Activated naive CD4-positive, alpha-beta T cell treated with anti-CD3 and anti-CD28 coated beads for 36 hours (primary cell): ENCODE results near the gene MFAP3. TPM values are rescaled to one million over a fixed set of nuclear protein-coding genes. Genes with fewer than 3 reads are reported as not detected.

Experiments used
- CTCF ChIA-PET: fragments of 350-600 bp; sonication (Branson Sonifier 250); formaldehyde crosslinking; loops from one replicate; lab custom pipeline; 2021; ENCODE audit warnings: antibody characterized with exemption; lab: Charles Lee
- DNase-seq: peaks from one replicate; pipeline ENCODE4 v3.0.0-alpha.2; 2020
- H3K27ac Mint-ChIP-seq: one replicate; pipeline ENCODE4 v1.8.0; 2021; ENCODE audit warnings: mild to moderate bottlenecking, mixed read lengths
- H3K27me3 Mint-ChIP-seq: one replicate; pipeline ENCODE4 v1.8.0; 2021; ENCODE audit warnings: low read depth, mixed read lengths
- H3K36me3 Mint-ChIP-seq: one replicate; pipeline ENCODE4 v1.8.0; 2021; ENCODE audit warnings: low read depth, mixed read lengths
- H3K4me1 Mint-ChIP-seq: one replicate; pipeline ENCODE4 v1.8.0; 2021; ENCODE audit warnings: low read depth, mixed read lengths
- H3K4me3 Mint-ChIP-seq: one replicate; pipeline ENCODE4 v1.8.0; 2021; ENCODE audit warnings: mild to moderate bottlenecking, moderate library complexity, mixed read lengths
- H3K9me3 Mint-ChIP-seq: one replicate; pipeline ENCODE4 v1.8.0; 2021; ENCODE audit warnings: mixed read lengths
- intact Hi-C: fragments of 100-400 bp; cut with micrococcal nuclease; formaldehyde crosslinking; loops from one replicate; pipeline ENCODE4 v1.15.1; 2023
- total RNA-seq, 2 experiments: library from RNA; stranded (reverse); gene quantifications; one replicate each; pipeline ENCODE4 v1.2.3, GENCODE V29; 2021

MFAP3 gene
- total RNA-seq, 2 experiments from 2014 or later: 7.9 to 8.4 TPM

- peaks cover 40% of the 10 kb centered on the region for H3K36me3 Mint-ChIP-seq
- H3K4me1 Mint-ChIP-seq: no peaks in the 10 kb centered on the region
- DNase-seq: no peak
- H3K27ac Mint-ChIP-seq: no peak overlapping the region
- no peak overlapping the region for H3K4me3 Mint-ChIP-seq
- intact Hi-C loops: no loop called here
- no peaks in the 10 kb centered on the region for H3K9me3 Mint-ChIP-seq
- CTCF ChIA-PET: interaction anchor here (1.4 kb wide), 1 partner anchor 12 kb away, joined by 3 read pairs; no protein-coding TSS in a partner anchor
- H3K27me3 Mint-ChIP-seq: no peaks in the 10 kb centered on the region
These were observed 12.8 kb upstream of the MFAP3 start for GRCh38 chr5:154025951-154026350.

- Mint-ChIP-seq H3K4me1 (peaks cover 4% of the 10 kb centered on the region), H3K4me3 (no peak overlapping the region), H3K9me3 (no peaks in the 10 kb centered on the region), H3K27ac (no peak overlapping the region), H3K27me3 (no peaks in the 10 kb centered on the region), H3K36me3 (peaks cover 30% of the 10 kb centered on the region)
- CTCF ChIA-PET: interaction anchor here (0.6 kb wide), 1 partner anchor 12 kb away, joined by 3 read pairs; no protein-coding TSS in a partner anchor
- no peak for DNase-seq
- intact Hi-C loops: no loop called here
These were observed 6.8 kb upstream of the MFAP3 start for GRCh38 chr5:154031937-154032489.

DNA sequence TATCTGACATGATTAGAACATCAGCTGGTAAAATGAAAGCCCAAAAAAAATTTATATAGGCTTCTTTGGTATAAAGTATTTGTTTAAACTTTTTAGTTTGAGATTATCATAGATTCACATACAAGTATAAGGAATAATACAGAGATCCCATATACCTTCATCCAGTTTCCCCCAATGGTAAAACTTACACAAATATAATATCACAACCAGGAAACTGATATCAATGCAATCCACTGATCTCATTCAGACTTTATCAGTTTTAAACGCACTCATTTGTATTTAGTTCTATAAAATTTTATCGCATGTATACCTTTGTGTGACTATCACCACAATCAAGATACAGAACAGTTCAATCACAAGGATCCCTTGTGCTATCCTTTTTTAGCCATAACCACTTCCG, 3.8 kb upstream of the MFAP3 start:
- peaks cover 22% of the 10 kb centered on the region for H3K36me3 Mint-ChIP-seq
- H3K27ac Mint-ChIP-seq: no peak overlapping the region
- CTCF ChIA-PET: interaction anchor here (0.7 to 1.0 kb wide), 3 partner anchors 20 to 625 kb away, joined by 3 read pairs; no protein-coding TSS in a partner anchor
- intact Hi-C loops: no loop called here
- H3K4me3 Mint-ChIP-seq: no peak overlapping the region
- peaks cover 20% of the 10 kb centered on the region for H3K4me1 Mint-ChIP-seq
- no peaks in the 10 kb centered on the region for H3K27me3 Mint-ChIP-seq
- DNase-seq: no peak
- H3K9me3 Mint-ChIP-seq: no peaks in the 10 kb centered on the region

GRCh38 chr5:154038261-154038706, 483 bp upstream of the MFAP3 start:
- CTCF ChIA-PET: interaction anchor here (0.7 to 0.8 kb wide), 2 partner anchors 12 to 34 kb away, joined by 3 read pairs; no protein-coding TSS in a partner anchor
- peaks cover 42% of the 10 kb centered on the region for H3K4me1 Mint-ChIP-seq
- H3K27me3 Mint-ChIP-seq: no peaks in the 10 kb centered on the region
- DNase-seq: peak; percentile 36
- no peaks in the 10 kb centered on the region for H3K9me3 Mint-ChIP-seq
- peak overlapping the region; percentile 95 for H3K4me3 Mint-ChIP-seq
- H3K36me3 Mint-ChIP-seq: peaks cover 8% of the 10 kb centered on the region
- peak overlapping the region; percentile 92 for H3K27ac Mint-ChIP-seq
- intact Hi-C loops: loop anchor here (1.0 to 2.0 kb wide), 4 partner anchors 35 to 903 kb away; partner anchors contain the start of genes CNOT8, MRPL22 and SAP30L

GRCh38 chr5:154039458-154039829, 677 bp downstream of the MFAP3 start:
- Mint-ChIP-seq H3K36me3 (peaks cover 3% of the 10 kb centered on the region), H3K4me1 (peaks cover 48% of the 10 kb centered on the region), H3K9me3 (no peaks in the 10 kb centered on the region), H3K4me3 (peak overlapping the region; percentile 95), H3K27me3 (no peaks in the 10 kb centered on the region), H3K27ac (peak overlapping the region; percentile 92)
- CTCF ChIA-PET: interaction anchor here (0.7 to 1.2 kb wide), 2 partner anchors 35 to 140 kb away, joined by 3 to 5 read pairs; no protein-coding TSS in a partner anchor
- intact Hi-C loops: loop anchor here (2.0 kb wide), 1 partner anchor 33 kb away; no protein-coding TSS in a partner anchor
- no peak for DNase-seq

DNA sequence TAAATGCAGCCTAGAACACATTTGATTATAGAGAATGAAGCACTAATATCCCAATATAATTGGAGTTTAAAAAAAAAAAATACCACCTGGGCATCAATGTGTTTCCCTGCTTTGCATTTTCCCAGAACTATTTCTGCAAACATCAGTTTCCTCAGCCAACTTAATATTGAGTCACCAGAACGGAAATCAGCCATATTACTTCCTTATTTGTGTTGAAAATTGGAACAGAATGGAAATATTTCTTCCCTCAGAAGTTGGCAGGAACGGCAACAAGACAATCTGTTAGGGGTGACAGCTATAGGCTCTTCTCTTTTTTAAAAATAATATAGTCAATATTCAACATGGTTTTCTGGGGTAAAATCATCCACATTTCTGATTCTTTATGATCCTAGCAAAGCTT, 4.0 kb downstream of the MFAP3 start:
- H3K9me3 Mint-ChIP-seq: no peaks in the 10 kb centered on the region
- H3K4me3 Mint-ChIP-seq: no peak overlapping the region
- no peak overlapping the region for H3K27ac Mint-ChIP-seq
- peaks cover 12% of the 10 kb centered on the region for H3K36me3 Mint-ChIP-seq
- DNase-seq: no peak
- H3K4me1 Mint-ChIP-seq: peaks cover 57% of the 10 kb centered on the region
- intact Hi-C loops: no loop called here
- no peaks in the 10 kb centered on the region for H3K27me3 Mint-ChIP-seq
- CTCF ChIA-PET: interaction anchor here (1.5 kb wide), 1 partner anchor 29 kb away, joined by 6 read pairs; no protein-coding TSS in a partner anchor

DNA sequence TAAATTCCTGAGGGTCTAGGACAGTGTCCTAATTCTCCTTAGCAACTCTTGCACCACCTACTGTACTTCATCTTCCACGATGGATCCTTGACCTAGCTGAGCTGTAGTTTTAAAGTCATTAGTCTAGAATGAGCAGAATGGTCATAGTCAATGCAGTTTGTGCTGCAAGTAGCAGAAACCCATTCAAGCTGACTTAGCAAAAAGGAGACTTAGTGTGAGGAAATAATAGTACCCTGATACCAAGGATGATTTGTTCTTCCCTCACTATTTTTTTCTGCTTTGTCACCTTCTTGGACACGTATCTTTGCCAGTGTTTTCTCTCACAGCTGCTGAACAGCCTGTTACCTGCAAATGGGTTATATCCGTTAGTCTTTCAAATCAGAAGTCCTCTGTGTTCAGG, 5.3 kb downstream of the MFAP3 start:
- no peaks in the 10 kb centered on the region for H3K27me3 Mint-ChIP-seq
- no peak overlapping the region for H3K27ac Mint-ChIP-seq
- no peak for DNase-seq
- CTCF ChIA-PET: no interaction called here
- H3K36me3 Mint-ChIP-seq: peaks cover 11% of the 10 kb centered on the region
- H3K4me3 Mint-ChIP-seq: no peak overlapping the region
- intact Hi-C loops: no loop called here
- no peaks in the 10 kb centered on the region for H3K9me3 Mint-ChIP-seq
- H3K4me1 Mint-ChIP-seq: peaks cover 57% of the 10 kb centered on the region

DNA sequence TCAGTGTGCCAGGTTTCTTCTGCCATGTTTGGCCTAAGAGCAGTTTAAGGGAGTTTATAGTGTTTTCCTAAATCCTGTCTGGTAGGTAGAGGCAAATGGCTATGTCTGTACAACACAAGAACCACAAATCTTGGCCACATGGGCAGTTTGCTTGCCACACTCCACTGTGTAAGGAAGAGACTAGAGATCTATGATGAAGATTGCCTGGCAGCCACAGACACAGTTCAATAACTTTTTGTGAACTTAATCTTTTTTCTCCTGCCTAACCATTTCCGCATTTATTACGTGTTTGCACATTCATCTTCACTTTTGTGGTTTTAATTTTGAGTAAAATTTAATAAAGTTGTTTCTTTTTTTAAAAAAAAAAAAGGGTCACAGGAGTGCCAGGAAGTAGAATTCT, 5.8 kb downstream of the MFAP3 start:
- H3K36me3 Mint-ChIP-seq: peaks cover 12% of the 10 kb centered on the region
- H3K9me3 Mint-ChIP-seq: no peaks in the 10 kb centered on the region
- H3K4me1 Mint-ChIP-seq: peaks cover 52% of the 10 kb centered on the region
- H3K4me3 Mint-ChIP-seq: no peak overlapping the region
- intact Hi-C loops: no loop called here
- no peak for DNase-seq
- no peak overlapping the region for H3K27ac Mint-ChIP-seq
- CTCF ChIA-PET: no interaction called here
- no peaks in the 10 kb centered on the region for H3K27me3 Mint-ChIP-seq

- no peaks in the 10 kb centered on the region for H3K9me3 Mint-ChIP-seq
- H3K4me1 Mint-ChIP-seq: peaks cover 37% of the 10 kb centered on the region
- CTCF ChIA-PET: interaction anchor here (0.6 to 1.5 kb wide), 2 partner anchors 34 to 359 kb away, joined by 3 read pairs; no protein-coding TSS in a partner anchor
- no peak overlapping the region for H3K4me3 Mint-ChIP-seq
- peaks cover 24% of the 10 kb centered on the region for H3K36me3 Mint-ChIP-seq
- no peaks in the 10 kb centered on the region for H3K27me3 Mint-ChIP-seq
- no peak for DNase-seq
- intact Hi-C loops: no loop called here
- H3K27ac Mint-ChIP-seq: no peak overlapping the region
These were observed 7.7 kb downstream of the MFAP3 start for GRCh38 chr5:154046486-154046885.

DNA sequence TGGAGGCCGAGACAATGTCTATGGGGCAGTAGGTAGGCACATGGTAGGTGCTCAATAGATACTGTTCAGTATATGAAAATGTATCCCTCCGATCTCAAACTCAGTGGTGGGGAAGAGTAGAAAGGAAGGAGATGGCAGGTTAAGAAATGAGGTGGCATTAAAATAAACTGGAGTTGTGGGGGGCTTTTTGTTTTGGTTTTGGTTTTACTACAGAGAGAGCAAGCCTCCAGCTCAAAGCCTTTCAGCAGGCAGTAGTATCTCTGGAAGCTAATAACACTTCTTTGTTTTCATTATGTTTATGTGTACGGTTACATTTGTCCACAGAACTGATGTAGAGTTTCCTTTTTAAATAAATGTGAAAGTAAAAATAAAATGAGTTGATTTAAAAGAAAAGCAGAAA, 8.6 kb downstream of the MFAP3 start:
- Mint-ChIP-seq H3K9me3 (no peaks in the 10 kb centered on the region), H3K27me3 (no peaks in the 10 kb centered on the region), H3K4me3 (no peak overlapping the region), H3K36me3 (peaks cover 23% of the 10 kb centered on the region), H3K4me1 (peaks cover 31% of the 10 kb centered on the region), H3K27ac (no peak overlapping the region)
- DNase-seq: no peak
- CTCF ChIA-PET: interaction anchor here (1.5 kb wide), 1 partner anchor 358 kb away, joined by 3 read pairs; no protein-coding TSS in a partner anchor
- intact Hi-C loops: no loop called here

DNA sequence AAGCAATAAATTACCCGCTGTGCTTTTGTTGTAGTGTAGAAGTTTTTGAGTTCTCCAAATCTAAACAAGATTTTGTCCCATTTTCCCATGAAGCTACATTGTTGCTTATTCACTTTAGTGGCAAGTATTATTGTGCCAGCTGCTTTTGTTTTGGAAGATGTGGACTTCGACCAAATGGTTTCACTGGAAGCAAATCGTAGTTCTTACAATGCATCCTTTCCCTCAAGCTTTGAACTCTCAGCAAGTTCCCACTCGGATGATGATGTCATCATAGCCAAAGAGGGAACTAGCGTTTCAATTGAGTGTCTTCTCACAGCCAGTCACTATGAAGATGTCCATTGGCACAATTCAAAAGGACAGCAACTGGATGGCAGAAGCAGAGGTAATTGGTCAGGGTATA, 10.9 kb downstream of the MFAP3 start:
- Mint-ChIP-seq H3K4me1 (peaks cover 21% of the 10 kb centered on the region), H3K36me3 (peaks cover 44% of the 10 kb centered on the region), H3K4me3 (no peak overlapping the region), H3K27ac (no peak overlapping the region), H3K9me3 (no peaks in the 10 kb centered on the region), H3K27me3 (no peaks in the 10 kb centered on the region)
- CTCF ChIA-PET: no interaction called here
- DNase-seq: no peak
- intact Hi-C loops: no loop called here

- DNase-seq: no peak
- no peaks in the 10 kb centered on the region for H3K9me3 Mint-ChIP-seq
- CTCF ChIA-PET: interaction anchor here (1.0 kb wide), 1 partner anchor 19 kb away, joined by 4 read pairs; no protein-coding TSS in a partner anchor
- peaks cover 5% of the 10 kb centered on the region for H3K4me1 Mint-ChIP-seq
- H3K27ac Mint-ChIP-seq: no peak overlapping the region
- intact Hi-C loops: no loop called here
- no peaks in the 10 kb centered on the region for H3K27me3 Mint-ChIP-seq
- H3K36me3 Mint-ChIP-seq: peaks cover 37% of the 10 kb centered on the region
- H3K4me3 Mint-ChIP-seq: no peak overlapping the region
These were observed 14.7 kb downstream of the MFAP3 start for GRCh38 chr5:154053468-154053867.

DNA sequence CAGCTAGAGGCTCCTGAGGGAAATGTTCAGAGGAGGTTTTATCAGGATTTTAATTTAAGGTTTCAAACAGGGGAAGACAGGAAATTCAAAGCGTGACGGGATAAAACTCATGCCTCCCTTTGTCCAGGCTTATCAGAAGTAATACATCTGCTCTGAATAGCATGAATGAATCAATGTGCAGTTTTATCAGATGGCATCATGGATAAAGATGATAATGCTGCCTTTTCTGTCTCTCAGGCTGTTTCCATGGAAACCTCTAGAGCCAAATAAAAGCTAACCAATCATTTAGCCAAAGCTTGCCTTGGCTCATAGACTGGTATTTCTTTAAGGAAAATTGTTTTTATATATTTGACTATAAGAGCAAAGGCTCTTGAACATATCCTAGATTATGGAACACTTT, 16.4 kb downstream of the MFAP3 start:
- H3K36me3 Mint-ChIP-seq: peaks cover 29% of the 10 kb centered on the region
- H3K4me1 Mint-ChIP-seq: peaks cover 7% of the 10 kb centered on the region
- no peak overlapping the region for H3K4me3 Mint-ChIP-seq
- no peaks in the 10 kb centered on the region for H3K9me3 Mint-ChIP-seq
- H3K27me3 Mint-ChIP-seq: no peaks in the 10 kb centered on the region
- DNase-seq: no peak
- CTCF ChIA-PET: interaction anchor here (0.5 to 1.2 kb wide), 3 partner anchors 17 to 350 kb away, joined by 3 to 6 read pairs (median 4); no protein-coding TSS in a partner anchor
- no peak overlapping the region for H3K27ac Mint-ChIP-seq
- intact Hi-C loops: no loop called here
